HG03175 (cell line): ENCODE results near the gene UPF1.
"Not testable (repeated sequence)": the region's sequence is repeated elsewhere in the genome, so short reads cannot be mapped to it uniquely, and the experiment has no call there.

ENCODE experiments used
- ATAC-seq: cut with Tn5 transposase; IDR thresholded peaks from one replicate; pipeline ENCODE4 v1.9.1; 2021; ENCODE audit warnings: mild to moderate bottlenecking, moderate library complexity; ENCODE audit not compliant: unreplicated experiment

UPF1 gene

GRCh38 chr19:18798384-18799352, 33.1 kb upstream of the UPF1 start:
- ATAC-seq: no peak

DNA sequence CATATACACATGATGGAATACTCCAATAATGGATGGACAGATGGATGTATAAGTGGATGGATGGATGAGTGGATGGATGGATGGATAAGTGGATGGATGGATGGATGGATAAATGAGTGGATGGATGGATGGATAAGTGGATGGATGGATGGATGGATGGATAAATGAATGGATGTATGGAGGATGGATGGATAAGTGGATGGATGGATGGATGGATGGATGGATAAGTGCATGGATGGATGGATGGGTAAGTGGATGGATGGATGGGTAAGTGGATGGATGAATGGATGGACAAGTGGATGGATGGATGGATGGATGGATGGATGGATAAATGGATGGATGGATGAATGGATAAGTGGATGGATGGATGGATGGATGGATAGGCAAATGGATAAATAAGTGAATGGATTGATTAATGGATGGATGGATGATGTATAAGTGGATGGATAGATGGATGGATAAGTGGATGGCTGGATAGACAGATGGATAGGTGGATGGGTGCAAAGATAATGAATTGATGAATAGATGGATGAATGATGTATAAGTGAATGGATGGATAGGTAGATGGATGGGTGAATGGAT, 32.3 kb upstream of the UPF1 start:
- ATAC-seq: no peak

- ATAC-seq: no peak
Measured at GRCh38 chr19:18800079-18800478, 31.7 kb upstream of the UPF1 start.

DNA sequence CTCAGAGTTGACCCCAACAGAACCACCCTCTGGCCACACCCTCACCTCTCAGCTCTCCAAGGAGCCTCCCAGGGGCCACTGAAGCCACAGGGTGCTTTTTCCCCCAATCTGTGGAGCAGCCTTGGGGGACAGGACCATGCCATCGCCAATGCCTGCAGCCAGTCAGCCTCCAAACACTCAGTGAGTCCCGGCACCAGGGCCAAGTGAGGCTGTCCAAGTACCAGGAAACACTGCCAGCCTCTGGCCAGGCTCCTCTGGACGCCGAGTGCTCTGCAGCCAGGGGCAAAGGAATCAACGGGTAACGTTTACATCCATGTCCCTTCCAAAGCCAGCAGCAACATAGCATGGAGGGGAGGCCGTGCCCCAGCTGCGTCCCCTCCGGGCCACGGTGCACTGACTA, 31.1 kb upstream of the UPF1 start:
- no peak for ATAC-seq

GRCh38 chr19:18802354-18802753, 29.4 kb upstream of the UPF1 start:
- ATAC-seq: no peak

DNA sequence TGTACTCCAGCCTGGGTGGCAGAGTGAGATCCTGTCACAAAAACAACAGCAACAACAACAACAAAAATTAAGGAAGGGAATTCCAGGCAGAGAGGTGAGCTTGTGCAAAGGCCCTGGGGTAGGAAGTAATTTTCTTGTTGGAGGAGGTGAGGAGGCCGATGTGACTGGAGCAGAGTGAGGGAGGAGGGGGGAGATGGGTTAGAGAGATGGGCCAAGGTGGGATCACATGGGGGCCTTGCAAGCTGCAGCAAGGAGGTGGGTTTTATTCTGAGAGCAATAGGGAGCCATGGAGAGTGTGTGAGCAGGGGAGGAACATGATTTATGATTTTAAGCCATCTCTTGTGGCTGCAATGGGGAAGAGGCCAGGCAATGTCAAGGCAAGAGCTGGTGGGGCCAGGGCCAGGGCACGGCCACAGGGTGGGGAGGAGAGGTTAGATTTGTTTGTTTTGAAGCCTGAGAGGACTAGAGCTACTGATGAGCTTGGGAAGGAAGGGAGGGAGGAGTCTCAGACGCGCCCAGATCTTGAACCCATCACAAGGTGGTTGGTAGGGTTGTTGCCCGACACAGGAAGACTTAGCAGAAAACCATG, 28.1 kb upstream of the UPF1 start:
- ATAC-seq: no peak

DNA sequence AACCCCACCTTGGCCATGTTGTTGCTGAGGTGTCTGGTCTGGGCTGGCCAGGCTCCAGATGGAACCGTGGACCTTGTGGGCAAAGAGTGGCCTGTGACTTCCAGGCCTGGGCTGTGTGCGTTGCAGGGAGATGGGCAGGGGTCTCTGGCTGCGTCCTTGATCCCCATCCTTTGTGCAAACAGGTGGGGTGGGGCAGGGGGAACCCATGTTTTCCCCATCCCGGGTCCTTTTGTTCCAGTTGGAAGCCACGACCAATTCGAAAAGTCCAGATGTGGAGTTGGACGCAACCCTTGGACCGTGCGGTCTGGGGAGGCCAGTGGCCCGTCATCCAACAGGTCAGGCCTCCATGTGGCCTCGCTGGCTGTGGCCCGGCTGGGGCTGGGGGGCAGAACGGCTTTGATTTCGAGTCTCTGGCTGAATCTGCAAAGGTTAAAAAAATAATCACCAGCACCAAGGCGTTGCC, 27.6 kb upstream of the UPF1 start:
- no peak for ATAC-seq

DNA sequence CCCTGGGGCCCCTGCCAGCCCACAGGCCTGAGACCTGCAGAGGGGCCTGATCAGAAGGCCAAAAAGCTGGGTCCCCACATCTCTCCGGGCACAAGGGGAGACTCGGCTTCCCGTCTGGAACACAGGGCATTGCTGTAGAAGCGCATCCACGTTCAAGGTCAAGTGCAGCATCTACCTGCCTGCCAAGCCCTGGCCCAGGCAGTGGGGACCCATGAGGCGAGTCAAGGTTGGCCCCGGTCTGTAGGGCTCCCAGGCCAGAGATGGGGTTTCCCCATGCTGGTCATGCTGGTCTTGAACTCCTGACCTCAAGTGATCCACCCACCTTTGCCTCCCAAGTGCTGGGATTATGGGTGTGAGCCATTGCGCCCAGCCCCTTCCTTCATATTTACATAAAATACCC, 27.1 kb upstream of the UPF1 start:
- no peak for ATAC-seq

DNA sequence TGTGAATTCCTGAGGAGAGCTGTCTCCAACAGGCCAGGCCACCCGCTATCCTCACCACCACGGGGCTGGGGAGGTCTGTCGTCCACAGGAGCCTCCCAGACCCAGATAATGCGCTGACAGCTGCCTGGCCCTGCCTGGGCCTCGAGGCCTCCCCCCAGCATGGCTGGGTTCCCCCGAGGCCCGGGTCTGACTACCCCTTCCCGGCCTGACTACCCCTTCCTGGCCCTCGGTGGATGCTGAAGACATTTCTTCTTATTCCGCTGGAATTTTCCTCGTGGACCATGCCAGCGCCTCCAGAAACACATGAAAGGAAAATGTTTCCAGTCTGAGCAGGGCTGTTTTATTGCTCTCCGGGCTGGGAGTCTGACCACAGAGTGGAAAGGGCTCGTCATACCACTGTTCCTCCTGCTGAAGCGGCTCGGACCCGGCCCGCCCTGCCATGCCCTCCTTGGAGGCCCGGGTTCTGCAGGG, 23.9 kb upstream of the UPF1 start:
- ATAC-seq: no peak

GRCh38 chr19:18809149-18809868, 22.4 kb upstream of the UPF1 start:
- no peak for ATAC-seq

GRCh38 chr19:18811638-18812037, 20.1 kb upstream of the UPF1 start:
- not testable (repeated sequence) for ATAC-seq

GRCh38 chr19:18814063-18814462, 17.7 kb upstream of the UPF1 start:
- no peak for ATAC-seq

DNA sequence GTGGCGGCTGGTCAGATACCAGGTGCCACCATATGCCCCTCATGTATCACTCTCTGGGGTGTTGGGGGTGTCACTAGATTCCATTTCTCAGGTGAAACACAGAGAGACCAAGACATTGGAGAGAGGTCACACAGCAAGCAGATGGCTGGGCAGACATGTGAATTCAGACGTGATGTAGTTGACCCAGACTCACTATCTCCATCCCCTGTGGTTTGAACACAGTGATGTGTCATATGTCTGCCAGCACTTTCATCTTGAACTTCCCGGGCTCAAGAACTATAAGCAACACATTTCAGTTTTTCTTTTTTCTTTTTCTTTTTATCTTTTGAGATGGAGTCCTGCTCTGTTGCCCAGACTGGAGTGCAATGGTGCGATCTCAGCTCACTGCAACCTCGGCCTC, 16.1 kb upstream of the UPF1 start:
- ATAC-seq: no peak

GRCh38 chr19:18816645-18817044, 15.1 kb upstream of the UPF1 start:
- not testable (repeated sequence) for ATAC-seq

- no peak for ATAC-seq
Measured at GRCh38 chr19:18817574-18817973, 14.2 kb upstream of the UPF1 start.

- no peak for ATAC-seq
Measured at GRCh38 chr19:18828786-18829185, 3.0 kb upstream of the UPF1 start.

- ATAC-seq: no peak
Measured at GRCh38 chr19:18830488-18830887, 1.3 kb upstream of the UPF1 start.

DNA sequence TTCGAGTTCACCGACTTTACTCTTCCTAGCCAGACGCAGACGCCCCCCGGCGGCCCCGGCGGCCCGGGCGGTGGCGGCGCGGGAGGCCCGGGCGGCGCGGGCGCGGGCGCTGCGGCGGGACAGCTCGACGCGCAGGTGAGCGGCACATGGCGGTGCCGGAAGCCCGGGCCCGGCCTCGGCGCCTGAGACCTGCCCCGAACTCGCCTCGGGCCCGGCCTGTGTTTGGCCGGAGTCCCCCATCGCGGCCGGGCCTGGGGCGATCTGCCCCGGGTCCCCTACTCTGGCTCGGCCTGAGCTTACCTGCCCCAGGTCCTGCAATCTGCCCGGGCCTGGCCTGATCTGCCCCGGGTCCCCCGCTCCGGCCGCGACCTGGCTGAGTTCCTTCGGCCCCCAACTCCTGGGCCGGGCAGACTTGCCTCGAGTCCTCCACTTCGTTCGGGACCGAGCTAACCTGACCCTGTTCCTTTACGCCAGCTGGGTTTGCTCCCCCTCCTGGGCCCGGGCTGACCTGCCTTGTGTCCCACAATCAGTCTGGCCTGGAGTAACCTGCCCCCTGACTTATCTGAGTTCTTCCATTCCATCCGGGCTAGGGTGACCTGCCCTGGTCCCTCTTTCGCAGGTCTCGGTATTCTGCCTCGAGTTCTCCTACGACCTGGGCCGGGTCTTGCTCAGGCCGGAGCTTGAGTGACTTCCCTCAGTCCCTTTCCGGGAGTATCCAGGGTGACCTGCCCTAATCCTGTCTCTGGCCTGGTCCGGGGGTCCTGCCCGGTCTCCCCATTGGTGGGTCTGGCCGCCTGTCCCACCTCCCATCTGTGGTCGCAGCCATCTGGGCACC, 764 bp downstream of the UPF1 start:
- peak; percentile 40 for ATAC-seq

- no peak for ATAC-seq
Measured at GRCh38 chr19:18833141-18833476, 1.4 kb downstream of the UPF1 start.
